Fibroblast of lung (primary cell): ENCODE data around the gene ZNF319. TPM values are rescaled to one million over a fixed set of nuclear protein-coding genes. Genes with fewer than 3 reads are reported as not detected.

Source experiments
- DNase-seq, 2 donors: peaks; one replicate each; pipeline versions ENCODE4 v3.0.0 to v3.0.0-alpha.2; 2010; ENCODE audit warnings: low read depth in 2 of 2
- H2AFZ ChIP-seq: 2 replicates; pipeline ENCODE4 v1.5.1; 2012; ENCODE audit warnings: low read length, control low read depth, inconsistent platforms
- H3K27ac ChIP-seq: 2 replicates; pipeline ENCODE4 v1.5.1; 2011; ENCODE audit warnings: low read length, control low read depth; ENCODE audit not compliant: insufficient read depth
- H3K27me3 ChIP-seq: 2 replicates; pipeline ENCODE4 v1.5.1; 2011; ENCODE audit warnings: mild to moderate bottlenecking, low read length; ENCODE audit not compliant: control insufficient read depth, insufficient read depth
- H3K36me3 ChIP-seq: 2 replicates; pipeline ENCODE4 v1.5.1; 2011; ENCODE audit warnings: low read length; ENCODE audit not compliant: control insufficient read depth, insufficient read depth
- H3K4me1 ChIP-seq: 2 replicates; pipeline ENCODE4 v1.5.1; 2011; ENCODE audit warnings: low read length; ENCODE audit not compliant: control insufficient read depth, insufficient read depth; ENCODE audit errors: extremely low read depth
- H3K4me2 ChIP-seq: 2 replicates; pipeline ENCODE4 v1.5.1; 2011; ENCODE audit warnings: low read length, control low read depth; ENCODE audit not compliant: insufficient read depth; ENCODE audit errors: extremely low read depth
- H3K4me3 ChIP-seq, 4 experiments: fragments of 200-600 bp in 1 of 4; sonication (generic) in 1 of 4; replicated peaks in 1 of 4; 2 replicates each; pipeline ENCODE4 v1.5.1; 2011 to 2016; ENCODE audit warnings: low read length in 4 of 4, low read depth in 3 of 4, mild to moderate bottlenecking in 3 of 4, control low read depth in 2 of 4, inconsistent platforms in 1 of 4, mixed read lengths in 1 of 4; ENCODE audit not compliant: insufficient read depth in 1 of 4; ENCODE audit errors: control extremely low read depth in 1 of 4
- H3K79me2 ChIP-seq: 2 replicates; pipeline ENCODE4 v1.5.1; 2012; ENCODE audit warnings: mild to moderate bottlenecking, low read length, inconsistent platforms; ENCODE audit not compliant: control insufficient read depth, insufficient read depth
- H3K9ac ChIP-seq: 2 replicates; pipeline ENCODE4 v1.5.1; 2011; ENCODE audit warnings: mild to moderate bottlenecking, low read length, control low read depth; ENCODE audit not compliant: insufficient read depth
- H3K9me3 ChIP-seq: 2 replicates; pipeline ENCODE4 v1.5.1; 2012; ENCODE audit warnings: low read depth, low read length; ENCODE audit not compliant: control insufficient read depth, insufficient read depth
- H4K20me1 ChIP-seq: 2 replicates; pipeline ENCODE4 v1.5.1; 2011; ENCODE audit warnings: low read length; ENCODE audit not compliant: control insufficient read depth, insufficient read depth; ENCODE audit errors: extremely low read depth
- CTCF ChIP-seq, 2 donors: IDR thresholded peaks in 1 of 2; conservative IDR thresholded peaks in 1 of 2; 1 replicate in 1 of 2; 2 replicates in 1 of 2; pipeline ENCODE4 v1.5.1; 2011 to 2012; ENCODE audit warnings: low read length in 2 of 2, control low read depth in 1 of 2, inconsistent platforms in 1 of 2, low read depth in 1 of 2, mild to moderate bottlenecking in 1 of 2
- EZH2 ChIP-seq: IDR thresholded peaks from 2 replicates; pipeline ENCODE4 v1.5.1; 2012; ENCODE audit warnings: low read length, control low read depth, mild to moderate bottlenecking; ENCODE audit errors: missing control alignments
- polyA plus RNA-seq, 2 donors: library from polyadenylated mRNA; depleted of rRNA in 1 of 2; stranded (reverse) in 1 of 2; unstranded in 1 of 2; fragments of >200 nt; gene quantifications; 2 replicates each; pipeline ENCODE4 v1.2.1, GENCODE V29; 2011 to 2012; ENCODE audit warnings: missing spikeins in 1 of 2
- total RNA-seq: library from RNA; depleted of rRNA; stranded (reverse); fragments of >200 nt; gene quantifications from 2 replicates; pipeline ENCODE4 v1.2.1, GENCODE V29; 2014

The ZNF319 gene
- total and polyA plus RNA-seq, 2 donors (not counting 1 experiment from before 2014, with no cell fraction given) = 2.6 to 4.1 TPM

GRCh38 chr16:58036943-58037342 lies 36.5 kb upstream of the ZNF319 start:
- H3K4me3 ChIP-seq = no peak overlapping the region
- H3K27ac ChIP-seq = no peak overlapping the region
- no peaks in the 10 kb centered on the region for H4K20me1 ChIP-seq
- TF ChIP-seq CTCF (conservative IDR thresholded peaks at IDR 0.05 in 1 of 2, IDR thresholded peaks at IDR 0.05 in 1 of 2; ENCODE audit: low read depth in 1 of 2, low read length in 2 of 2) = no peak
- TF ChIP-seq EZH2 = no peak
- no peak overlapping the region for H3K4me2 ChIP-seq
- no peaks in the 10 kb centered on the region for H3K4me1 ChIP-seq
- no peak overlapping the region for H2AFZ ChIP-seq
- H3K36me3 ChIP-seq = no peaks in the 10 kb centered on the region
- H3K9me3 ChIP-seq = no peaks in the 10 kb centered on the region
- DNase-seq = no peak
- H3K79me2 ChIP-seq = no peaks in the 10 kb centered on the region
- no peak overlapping the region for H3K9ac ChIP-seq
- H3K27me3 ChIP-seq = no peaks in the 10 kb centered on the region

GRCh38 chr16:58035356-58036170 lies 35.1 kb upstream of the ZNF319 start:
- Histone ChIP-seq H3K9me3 (no peaks in the 10 kb centered on the region), H3K27ac (no peak overlapping the region), H3K27me3 (no peaks in the 10 kb centered on the region), H3K4me1 (no peaks in the 10 kb centered on the region), H3K4me3 (no peak overlapping the region), H3K9ac (no peak overlapping the region), H3K36me3 (no peaks in the 10 kb centered on the region), H4K20me1 (no peaks in the 10 kb centered on the region), H3K4me2 (no peak overlapping the region), H3K79me2 (no peaks in the 10 kb centered on the region), H2AFZ (no peak overlapping the region)
- no peak for DNase-seq
- TF ChIP-seq CTCF (conservative IDR thresholded peaks at IDR 0.05 in 1 of 2, IDR thresholded peaks at IDR 0.05 in 1 of 2; ENCODE audit: low read depth in 1 of 2, low read length in 2 of 2) (no peak), EZH2 (no peak)

- H3K27ac ChIP-seq = no peak overlapping the region
- DNase-seq = no peak
Observed at GRCh38 chr16:58034774-58035173, 34.3 kb upstream of the ZNF319 start.

More at GRCh38 chr16:58034774-58035173, 34.3 kb upstream of the ZNF319 start:
- H3K79me2 ChIP-seq = no peaks in the 10 kb centered on the region
- H3K4me3 ChIP-seq = no peak overlapping the region
- no peaks in the 10 kb centered on the region for H3K36me3 ChIP-seq
- H4K20me1 ChIP-seq = no peaks in the 10 kb centered on the region
- H3K9me3 ChIP-seq = no peaks in the 10 kb centered on the region
- no peak overlapping the region for H3K4me2 ChIP-seq
- peaks cover 6% of the 10 kb centered on the region for H3K27me3 ChIP-seq
- no peaks in the 10 kb centered on the region for H3K4me1 ChIP-seq
- no peak overlapping the region for H3K9ac ChIP-seq
- TF ChIP-seq EZH2 (no peak), CTCF (conservative IDR thresholded peaks at IDR 0.05 in 1 of 2, IDR thresholded peaks at IDR 0.05 in 1 of 2; ENCODE audit: low read depth in 1 of 2, low read length in 2 of 2) (no peak)
- no peak overlapping the region for H2AFZ ChIP-seq
